ENCODE measurements around the gene BACE1-AS. TPM values are rescaled to one million over a fixed set of nuclear protein-coding genes. Genes with fewer than 3 reads are reported as not detected.

The BACE1-AS gene
- total RNA-seq, 2 experiments from 2014 or later, result 3.2 to 4.0 TPM

GRCh38 chr11:117337076-117337475 lies 45.9 kb downstream of the BACE1-AS start:
- no peak for TF ChIP-seq CTCF (IDR thresholded peaks at IDR 0.05)
- POLR2A ChIA-PET, result no interaction called here
- DNase-seq, result no peak
- CTCF ChIA-PET, result no interaction called here
- Mint-ChIP-seq H3K4me3 (no peak overlapping the region), H3K4me1 (ENCODE audit: low read depth) (peaks cover 1% of the 10 kb centered on the region), H3K36me3 (ENCODE audit: low read depth) (peaks cover 14% of the 10 kb centered on the region), H3K27me3 (no peaks in the 10 kb centered on the region), H3K27ac (no peak overlapping the region), H3K9me3 (no peaks in the 10 kb centered on the region)
- intact Hi-C loops (cut with micrococcal nuclease), result no loop called here
- no peak for ATAC-seq

Other genes with a start within 250 kb of the BACE1-AS start
- 10 to 100 TPM; 18.7 to 24.1 TPM for gene SIK3, start 192.9 kb upstream of the BACE1-AS start, total RNA-seq
- gene PAFAH1B2, start 147.1 kb upstream of the BACE1-AS start, total RNA-seq, result 10 to 100 TPM; 50.0 to 50.2 TPM
- 10 to 100 TPM; 16.6 to 17.3 TPM for gene SIDT2, start 112.6 kb upstream of the BACE1-AS start, total RNA-seq
- 1 to 10 TPM; 2.0 to 2.5 TPM for gene TAGLN, start 92.0 kb upstream of the BACE1-AS start, total RNA-seq
- 100 to 1,000 TPM in 1 of 2 experiments, 10 to 100 TPM in 1; 98.8 to 107 TPM for gene PCSK7, start 59.3 kb upstream of the BACE1-AS start, total RNA-seq
- 10 to 100 TPM; 14.7 to 18.3 TPM for gene RNF214, start 58.7 kb upstream of the BACE1-AS start, total RNA-seq
- 1 to 10 TPM in 1 of 2 experiments, under 1 TPM in 1; 0.97 to 1.5 TPM for gene BACE1, start 24.9 kb downstream of the BACE1-AS start, total RNA-seq
- 10 to 100 TPM; 24.0 to 25.5 TPM for gene CEP164, start 36.5 kb downstream of the BACE1-AS start, total RNA-seq

Data from activated CD8-positive, alpha-beta T cell treated with anti-CD3 and anti-CD28 coated beads for 36 hours (primary cell).